Skeletal muscle cell (primary cell): ENCODE measurements around the gene MACROD2.
"Not testable (repeated sequence)": the region's sequence is repeated elsewhere in the genome, so short reads cannot be mapped to it uniquely, and the experiment has no call there.

Experiments used
- DNase-seq: peaks from one replicate; pipeline ENCODE4 v3.0.0-alpha.2; 2010; ENCODE audit warnings: low read depth
- H3K4me3 ChIP-seq: 2 replicates; pipeline ENCODE4 v1.5.1; 2011; ENCODE audit warnings: low read depth, mild to moderate bottlenecking, control low read depth, low read length, moderate library complexity

Gene MACROD2

GRCh38 chr20:15476781-15477180 lies 1481.5 kb downstream of the MACROD2 start:
- no peak for DNase-seq
- no peak overlapping the region for H3K4me3 ChIP-seq

- H3K4me3 ChIP-seq: no peak overlapping the region
- no peak for DNase-seq
These were observed 1487.2 kb downstream of the MACROD2 start for GRCh38 chr20:15482525-15482924.

GRCh38 chr20:15485519-15485918 lies 1490.2 kb downstream of the MACROD2 start:
- no peak overlapping the region for H3K4me3 ChIP-seq
- DNase-seq: no peak

GRCh38 chr20:15487030-15487429 lies 1491.7 kb downstream of the MACROD2 start:
- no peak overlapping the region for H3K4me3 ChIP-seq
- no peak for DNase-seq

GRCh38 chr20:15487682-15488081 lies 1492.4 kb downstream of the MACROD2 start:
- H3K4me3 ChIP-seq: no peak overlapping the region
- no peak for DNase-seq

- no peak overlapping the region for H3K4me3 ChIP-seq
- DNase-seq: no peak
These were observed 1496.3 kb downstream of the MACROD2 start for GRCh38 chr20:15491575-15491974.

GRCh38 chr20:15494851-15495250 lies 1499.5 kb downstream of the MACROD2 start:
- H3K4me3 ChIP-seq: no peak overlapping the region
- no peak for DNase-seq

GRCh38 chr20:15496501-15497039 lies 1501.3 kb downstream of the MACROD2 start:
- DNase-seq: no peak
- no peak overlapping the region for H3K4me3 ChIP-seq

- H3K4me3 ChIP-seq: no peak overlapping the region
- no peak for DNase-seq
These were observed 1503.6 kb downstream of the MACROD2 start for GRCh38 chr20:15498926-15499325.

GRCh38 chr20:15506311-15506710 lies 1511.0 kb downstream of the MACROD2 start:
- no peak for DNase-seq
- H3K4me3 ChIP-seq: no peak overlapping the region

GRCh38 chr20:15507151-15507550 lies 1511.8 kb downstream of the MACROD2 start:
- no peak for DNase-seq
- no peak overlapping the region for H3K4me3 ChIP-seq

GRCh38 chr20:15511551-15511950 lies 1516.2 kb downstream of the MACROD2 start:
- no peak for DNase-seq
- H3K4me3 ChIP-seq: no peak overlapping the region

GRCh38 chr20:15512916-15513315 lies 1517.6 kb downstream of the MACROD2 start:
- no peak overlapping the region for H3K4me3 ChIP-seq
- DNase-seq: no peak

GRCh38 chr20:15515691-15516090 lies 1520.4 kb downstream of the MACROD2 start:
- H3K4me3 ChIP-seq: no peak overlapping the region
- DNase-seq: no peak

- no peak overlapping the region for H3K4me3 ChIP-seq
- no peak for DNase-seq
These were observed 1525.7 kb downstream of the MACROD2 start for GRCh38 chr20:15520930-15521524.

GRCh38 chr20:15523400-15523799 lies 1528.1 kb downstream of the MACROD2 start:
- no peak overlapping the region for H3K4me3 ChIP-seq
- DNase-seq: no peak

GRCh38 chr20:15528391-15529111 lies 1533.2 kb downstream of the MACROD2 start:
- DNase-seq: no peak

GRCh38 chr20:15535863-15536262 lies 1540.5 kb downstream of the MACROD2 start:
- no peak for DNase-seq
- no peak overlapping the region for H3K4me3 ChIP-seq

More at GRCh38 chr20:15528391-15529111, 1533.2 kb downstream of the MACROD2 start:
- no peak overlapping the region for H3K4me3 ChIP-seq

GRCh38 chr20:15537200-15537599 lies 1541.9 kb downstream of the MACROD2 start:
- H3K4me3 ChIP-seq, DNase-seq: not testable (repeated sequence)

GRCh38 chr20:15542655-15543054 lies 1547.3 kb downstream of the MACROD2 start:
- H3K4me3 ChIP-seq: no peak overlapping the region
- no peak for DNase-seq

GRCh38 chr20:15544742-15545141 lies 1549.4 kb downstream of the MACROD2 start:
- DNase-seq: no peak
- no peak overlapping the region for H3K4me3 ChIP-seq
